ENCODE results near the gene INTS1.

INTS1 gene

DNA sequence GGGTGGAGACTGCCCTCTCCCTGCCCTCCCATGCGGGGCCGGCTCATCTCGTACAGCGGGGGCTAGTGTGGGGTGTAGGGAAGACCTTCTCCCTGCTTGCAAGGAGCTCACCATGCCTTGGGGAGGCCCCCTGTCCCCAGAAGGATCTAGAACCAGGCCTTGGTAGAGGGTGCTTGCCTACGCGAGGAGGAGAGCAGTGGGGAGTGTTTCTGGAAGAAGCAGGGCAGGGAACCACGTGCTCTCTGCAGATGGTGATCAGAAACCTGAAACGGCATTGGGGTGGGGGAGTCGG, 29.0 kb upstream of the INTS1 start:
- no peak for DNase-seq (ENCODE audit: extremely low read depth, low read depth)
- TF ChIP-seq, protein P1, sequence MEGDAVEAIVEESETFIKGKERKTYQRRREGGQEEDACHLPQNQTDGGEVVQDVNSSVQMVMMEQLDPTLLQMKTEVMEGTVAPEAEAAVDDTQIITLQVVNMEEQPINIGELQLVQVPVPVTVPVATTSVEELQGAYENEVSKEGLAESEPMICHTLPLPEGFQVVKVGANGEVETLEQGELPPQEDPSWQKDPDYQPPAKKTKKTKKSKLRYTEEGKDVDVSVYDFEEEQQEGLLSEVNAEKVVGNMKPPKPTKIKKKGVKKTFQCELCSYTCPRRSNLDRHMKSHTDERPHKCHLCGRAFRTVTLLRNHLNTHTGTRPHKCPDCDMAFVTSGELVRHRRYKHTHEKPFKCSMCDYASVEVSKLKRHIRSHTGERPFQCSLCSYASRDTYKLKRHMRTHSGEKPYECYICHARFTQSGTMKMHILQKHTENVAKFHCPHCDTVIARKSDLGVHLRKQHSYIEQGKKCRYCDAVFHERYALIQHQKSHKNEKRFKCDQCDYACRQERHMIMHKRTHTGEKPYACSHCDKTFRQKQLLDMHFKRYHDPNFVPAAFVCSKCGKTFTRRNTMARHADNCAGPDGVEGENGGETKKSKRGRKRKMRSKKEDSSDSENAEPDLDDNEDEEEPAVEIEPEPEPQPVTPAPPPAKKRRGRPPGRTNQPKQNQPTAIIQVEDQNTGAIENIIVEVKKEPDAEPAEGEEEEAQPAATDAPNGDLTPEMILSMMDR (IDR thresholded peaks at IDR 0.05; ENCODE audit: low read depth, low read length, missing control alignments), result no peak
- H3K4me3 ChIP-seq (replicated peaks; ENCODE audit: low read depth, low read length), result peak overlapping the region; percentile 70

DNA sequence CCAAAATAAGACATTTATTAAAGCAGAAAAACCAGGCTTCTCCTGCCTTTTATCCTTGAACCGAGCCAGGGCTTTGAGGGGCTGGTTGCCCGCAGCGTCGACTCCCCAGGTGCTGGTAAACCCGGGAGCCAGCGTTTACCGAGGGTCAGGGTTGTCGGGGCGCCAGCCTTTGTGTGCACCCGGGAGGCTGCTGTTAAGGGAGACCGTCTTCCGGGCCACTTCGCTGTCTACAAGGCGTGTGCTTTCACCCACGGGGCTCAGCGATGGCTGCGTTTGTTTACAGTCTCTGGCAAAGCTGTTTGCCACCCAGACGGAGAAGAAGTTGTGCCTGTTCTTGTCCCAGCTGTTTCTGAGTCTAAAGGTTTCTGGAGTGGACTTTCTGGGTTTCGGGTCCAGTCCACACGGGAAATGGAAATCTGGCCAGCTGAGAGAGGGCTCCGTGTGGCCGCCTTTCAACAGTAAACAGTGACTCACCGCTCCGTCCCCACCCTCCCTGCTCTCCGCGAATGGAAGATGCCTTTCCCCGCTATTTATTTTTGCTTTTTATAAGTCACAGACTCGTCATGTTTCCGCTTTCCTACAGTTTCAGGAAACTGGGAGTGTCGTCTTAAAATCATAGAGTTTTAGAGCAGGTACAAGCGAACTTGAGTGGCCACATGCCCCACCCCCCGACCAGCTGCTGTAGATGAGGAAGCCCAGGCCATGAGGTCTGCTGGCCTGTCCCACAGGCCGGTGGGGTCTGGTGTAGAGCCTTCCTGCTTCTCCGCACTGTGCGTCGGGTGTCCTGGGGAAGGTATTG, 28.5 kb upstream of the INTS1 start:
- peak overlapping the region; percentile 70 for H3K4me3 ChIP-seq (replicated peaks; ENCODE audit: low read depth, low read length)
- TF ChIP-seq, protein P1 (IDR thresholded peaks at IDR 0.05; ENCODE audit: low read depth, low read length, missing control alignments), result no peak
- peak; percentile 77 for DNase-seq (ENCODE audit: extremely low read depth, low read depth)

DNA sequence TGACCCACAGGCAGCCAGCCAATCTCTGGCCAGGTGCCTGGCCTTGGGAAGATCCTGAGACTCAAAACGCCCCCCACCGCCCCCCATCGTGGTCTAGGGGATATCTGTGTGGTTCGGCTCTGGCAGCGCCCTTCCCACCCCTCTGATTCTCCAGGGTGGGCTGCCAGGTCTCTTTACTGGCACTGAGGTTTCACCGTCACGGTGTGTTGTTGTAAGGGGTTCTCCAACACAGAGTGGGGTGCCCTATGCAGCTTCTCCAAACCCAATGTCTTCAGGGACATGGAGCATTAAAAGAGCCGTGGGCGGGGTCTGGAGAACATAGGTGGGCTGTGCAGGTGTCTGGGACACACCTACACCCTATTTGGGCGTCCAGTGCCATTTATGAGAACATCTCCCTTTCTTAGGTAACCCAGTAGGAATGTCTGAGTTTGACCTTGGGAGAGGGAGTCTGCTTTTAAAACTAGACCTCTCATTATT, 27.8 kb upstream of the INTS1 start:
- H3K4me3 ChIP-seq (replicated peaks; ENCODE audit: low read depth, low read length), result peak overlapping the region; percentile 70
- no peak for DNase-seq (ENCODE audit: extremely low read depth, low read depth)
- TF ChIP-seq, protein P1 (IDR thresholded peaks at IDR 0.05; ENCODE audit: low read depth, low read length, missing control alignments), result no peak

DNA sequence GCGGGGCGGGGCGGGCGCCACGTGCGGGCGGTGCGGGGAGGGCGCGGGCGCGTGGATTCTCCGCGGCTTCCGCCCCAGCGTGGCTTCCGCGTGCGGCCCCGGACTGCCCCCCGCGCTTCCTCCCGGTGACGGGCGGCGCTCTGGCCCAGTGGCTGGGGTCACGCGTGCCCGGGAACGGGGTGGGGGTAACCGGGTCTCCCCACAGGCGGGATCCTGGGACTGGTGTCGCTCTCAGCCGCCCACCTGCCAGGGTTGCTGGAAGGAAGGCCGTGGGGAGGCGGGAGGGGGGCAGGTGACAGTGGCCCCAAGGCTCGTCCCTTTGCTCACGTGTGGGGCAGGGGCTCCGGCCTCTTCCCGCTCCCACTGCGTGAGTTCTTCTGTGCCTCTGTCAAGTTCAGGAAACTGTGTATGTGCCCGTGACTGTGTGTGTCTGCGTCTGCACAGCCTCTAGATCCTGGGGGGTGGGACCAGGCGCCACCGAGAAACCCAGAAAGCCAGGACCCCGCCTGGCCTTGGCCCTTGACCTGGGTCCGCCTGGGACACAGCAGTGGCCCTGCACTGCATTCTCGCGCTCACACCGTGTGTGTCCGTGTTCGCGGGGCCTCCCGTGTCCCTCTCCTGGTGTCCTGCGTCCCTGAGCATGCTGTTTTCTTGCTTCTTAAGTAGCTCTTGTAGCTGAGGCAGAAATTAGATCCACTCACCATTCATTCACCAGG, 27.2 kb upstream of the INTS1 start:
- H3K4me3 ChIP-seq (replicated peaks; ENCODE audit: low read depth, low read length), result peak overlapping the region; percentile 70
- no peak for DNase-seq (ENCODE audit: extremely low read depth, low read depth)

DNA sequence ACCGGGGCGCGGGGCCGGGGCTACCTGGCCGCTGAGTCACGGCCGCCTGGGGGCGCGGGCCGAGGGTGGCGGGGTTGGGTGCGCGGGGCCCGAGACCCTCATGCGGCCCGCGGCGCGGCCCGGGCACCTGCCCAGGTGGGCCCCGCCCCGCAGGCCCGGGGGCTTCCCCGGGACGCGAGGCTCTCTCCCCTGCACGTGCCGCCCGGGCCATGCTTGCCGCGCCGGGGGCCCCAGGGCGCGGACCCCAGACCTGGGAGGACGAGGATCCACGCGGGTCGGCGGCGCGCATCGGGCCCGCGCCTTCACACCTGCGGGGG, 26.7 kb upstream of the INTS1 start:
- no peak for DNase-seq (ENCODE audit: extremely low read depth, low read depth)
- TF ChIP-seq, protein P1 (IDR thresholded peaks at IDR 0.05; ENCODE audit: low read depth, low read length, missing control alignments), result no peak
- H3K4me3 ChIP-seq (replicated peaks; ENCODE audit: low read depth, low read length), result peak overlapping the region; percentile 70

More for the DNA sequence above, 27.2 kb upstream of the INTS1 start:
- TF ChIP-seq, protein P1 (IDR thresholded peaks at IDR 0.05; ENCODE audit: low read depth, low read length, missing control alignments), result no peak

DNA sequence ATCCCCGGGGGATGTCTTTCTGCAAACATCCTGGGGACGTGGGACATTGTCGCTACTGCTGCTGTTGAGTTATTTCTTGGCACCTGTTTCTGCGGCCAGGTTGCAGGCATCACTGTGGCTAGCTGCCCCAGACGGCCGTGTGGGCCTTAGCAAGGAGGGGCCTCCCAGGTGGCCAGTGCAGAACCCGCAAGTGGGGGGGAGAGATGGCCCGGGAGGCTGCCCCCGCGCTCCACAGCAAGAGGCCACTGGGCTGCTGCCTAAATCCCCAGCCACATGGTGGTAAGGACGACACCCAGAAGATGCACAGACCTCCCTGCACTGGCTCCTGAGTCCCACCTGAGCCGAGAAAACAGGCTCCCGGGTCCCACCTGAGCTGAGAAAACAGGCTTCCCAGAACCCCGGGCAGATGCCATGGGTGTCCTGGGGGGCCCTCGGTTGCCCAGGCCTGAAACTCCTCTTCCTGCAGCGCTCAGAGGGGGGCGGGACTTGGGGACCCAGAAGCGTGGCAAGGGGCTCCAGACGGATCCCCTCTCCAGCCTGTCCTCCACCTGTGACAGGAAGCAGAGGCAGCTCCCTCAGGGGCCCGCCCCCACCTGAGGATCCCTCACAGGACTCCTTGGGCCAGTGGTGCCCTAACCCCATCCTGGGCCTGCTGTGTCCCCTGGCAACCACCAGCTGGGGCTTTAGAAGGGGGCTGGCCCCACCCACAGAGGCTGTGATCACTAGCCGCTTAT, 25.4 kb upstream of the INTS1 start:
- TF ChIP-seq, protein P1 (IDR thresholded peaks at IDR 0.05; ENCODE audit: low read depth, low read length, missing control alignments), result no peak
- DNase-seq (ENCODE audit: extremely low read depth, low read depth), result no peak
- no peak overlapping the region for H3K4me3 ChIP-seq (replicated peaks; ENCODE audit: low read depth, low read length)

Data from HFF-Myc (cell line).